Coronary artery (tissue), 2 donors: ENCODE results near the gene MBLAC1.
A peak's percentile ranks its signal among the peaks of the same experiment; 100 is the strongest.

Experiments
- DNase-seq: peaks from one replicate; pipeline ENCODE4 v3.0.0-alpha.2; 2017; ENCODE audit warnings: low spot score
- H3K27ac ChIP-seq, 2 donors: fragments of 200-600 bp; sonication (generic); one replicate each; pipeline ENCODE4 v1.5.1; 2016 to 2019
- H3K4me3 ChIP-seq: fragments of 200-600 bp; sonication (generic); 2 replicates; pipeline ENCODE4 v1.5.1; 2016; ENCODE audit warnings: mild to moderate bottlenecking, moderate library complexity
- CTCF ChIP-seq: fragments of 200-600 bp; sonication (generic); IDR thresholded peaks from one replicate; pipeline ENCODE4 v1.5.1; 2019; ENCODE audit warnings: antibody characterized with exemption

MBLAC1 gene

GRCh38 chr7:100126931-100127865 is at the start of gene MBLAC1:
Gene MBLAC1 (plus strand): TSS chr7:100126967. CDS start chr7:100127396, 429 bp downstream.
- Histone ChIP-seq H3K4me3 (peak within 1 kb of the TSS; percentile 89), H3K27ac (peak within 1 kb of the TSS; percentile 87 to 95)
- no peak for TF ChIP-seq CTCF
- DNase-seq: peak; percentile 90

GRCh38 chr7:100077205-100077604 is 49.6 kb upstream of the MBLAC1 start:
- no peak for DNase-seq
- no peak for TF ChIP-seq CTCF
- Histone ChIP-seq H3K4me3 (no peak overlapping the region), H3K27ac (no peak overlapping the region)

GRCh38 chr7:100079024-100079560 is 47.7 kb upstream of the MBLAC1 start:
- no peak for DNase-seq
- TF ChIP-seq CTCF: no peak
- H3K27ac ChIP-seq: no peak overlapping the region
- H3K4me3 ChIP-seq: no peak overlapping the region

- H3K27ac ChIP-seq: peak overlapping the region; percentile 68 to 91
- no peak for DNase-seq
- no peak for TF ChIP-seq CTCF
- H3K4me3 ChIP-seq: peak overlapping the region; percentile 100
These were observed 45.7 kb upstream of the MBLAC1 start for GRCh38 chr7:100080907-100081534.

- Histone ChIP-seq H3K4me3 (peak within 1 kb of the TSS; percentile 100), H3K27ac (peak within 1 kb of the TSS; percentile 68 to 91)
- TF ChIP-seq CTCF: peak; percentile 80
- peak; percentile 99 for DNase-seq
These were observed 45.1 kb upstream of the MBLAC1 start, which contains the start of gene ZNF3 for GRCh38 chr7:100081535-100082102. Gene ZNF3 (minus strand): TSS chr7:100081723. CDS start chr7:100077357, 4,366 bp downstream.

- no peak for DNase-seq
- Histone ChIP-seq H3K4me3 (peak overlapping the region; percentile 100), H3K27ac (peak overlapping the region in 1 of 2 donors; percentile 42)
- TF ChIP-seq CTCF: no peak
These were observed 43.8 kb upstream of the MBLAC1 start for GRCh38 chr7:100082978-100083377.
